GM13976 (cell line): ENCODE data around the gene AGPAT2.

Experiments used
- DNase-seq: peaks from one replicate; pipeline ENCODE4 v3.0.0; 2012; ENCODE audit warnings: low spot score
- CTCF ChIP-seq: IDR thresholded peaks from 2 replicates; pipeline ENCODE4 v1.5.1; 2012; ENCODE audit warnings: borderline replicate concordance, mild to moderate bottlenecking; ENCODE audit not compliant: insufficient read depth; ENCODE audit errors: extremely low read depth, missing control alignments, control extremely low read depth
- in situ Hi-C: fragments of 300-500 bp; cut with MboI; formaldehyde crosslinking; loops from one replicate; pipeline ENCODE4 v1.12.0; 2022; ENCODE audit warnings: low sequenced_read_pairs, mixed read lengths, inconsistent platforms; ENCODE audit not compliant: unreplicated experiment

The AGPAT2 gene

GRCh38 chr9:136670576-136671253 is 16.5 kb downstream of the AGPAT2 start:
- no peak for DNase-seq
- TF ChIP-seq CTCF, result no peak
- in situ Hi-C loops, result no loop called here

GRCh38 chr9:136669791-136670464 is 17.3 kb downstream of the AGPAT2 start:
- TF ChIP-seq CTCF, result no peak
- in situ Hi-C loops, result no loop called here

GRCh38 chr9:136668983-136669790 is 18.1 kb downstream of the AGPAT2 start:
- in situ Hi-C loops, result no loop called here
- no peak for DNase-seq
- TF ChIP-seq CTCF, result no peak

More at GRCh38 chr9:136669791-136670464, 17.3 kb downstream of the AGPAT2 start:
- no peak for DNase-seq

- DNase-seq, result no peak
- no peak for TF ChIP-seq CTCF
- in situ Hi-C loops, result no loop called here
These were observed 19.1 kb downstream of the AGPAT2 start for GRCh38 chr9:136667940-136668760.

- no peak for TF ChIP-seq CTCF
- no peak for DNase-seq
- in situ Hi-C loops, result no loop called here
These were observed 19.9 kb downstream of the AGPAT2 start for GRCh38 chr9:136667214-136667939.
